ENCODE data around the gene ANK2. TPM values are rescaled to one million over a fixed set of nuclear protein-coding genes. Genes with fewer than 3 reads are reported as not detected.

Gene ANK2
- polyA plus RNA-seq, 1 donor (not counting 4 experiments of a cell fraction or from before 2014, with no cell fraction given) = 0.22 TPM

DNA sequence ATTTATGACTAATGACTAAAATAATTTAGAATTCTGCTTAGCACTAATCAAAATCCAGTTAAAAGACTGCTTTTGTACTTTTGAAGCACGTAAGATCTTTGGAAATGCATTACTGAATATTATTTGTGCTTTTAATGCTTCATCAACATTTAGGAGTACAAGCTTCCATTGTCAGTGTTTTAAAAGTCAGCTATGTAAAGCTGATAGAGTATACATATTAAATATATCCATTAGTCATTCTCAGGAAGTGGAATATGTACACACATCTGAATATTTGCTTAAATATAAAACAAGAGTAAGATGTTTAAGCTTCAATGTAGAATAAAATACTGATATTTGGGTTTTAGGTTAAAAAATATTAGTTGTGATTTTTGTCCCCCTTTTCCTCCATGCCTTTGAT is 54.1 kb downstream of the ANK2 start:
- no peaks in the 10 kb centered on the region for H3K36me3 ChIP-seq (ENCODE audit: control insufficient read depth in 2 of 2, extremely low read depth in 1 of 2, insufficient read depth in 2 of 2, low read length in 2 of 2)
- dilution Hi-C loops (cut with MboI; ENCODE audit: extremely low pct_ligation_motif_present, low sequenced_read_pairs) = no loop called here

GRCh38 chr4:113106108-113106507 is 56.7 kb downstream of the ANK2 start:
- Histone ChIP-seq H2AFZ (ENCODE audit: control insufficient read depth, low read length) (no peak overlapping the region), H3K27ac (ENCODE audit: control insufficient read depth, insufficient read depth, low read length) (no peak overlapping the region)
- DNase-seq (ENCODE audit: low read depth, low spot score) = no peak

More for the DNA sequence above, 54.1 kb downstream of the ANK2 start:
- no peaks in the 10 kb centered on the region for H3K79me2 ChIP-seq (ENCODE audit: control insufficient read depth, insufficient read depth, low read length)
- TF ChIP-seq EZH2 (IDR thresholded peaks at IDR 0.05; ENCODE audit: low read length) = no peak
- TF ChIP-seq, protein P1, sequence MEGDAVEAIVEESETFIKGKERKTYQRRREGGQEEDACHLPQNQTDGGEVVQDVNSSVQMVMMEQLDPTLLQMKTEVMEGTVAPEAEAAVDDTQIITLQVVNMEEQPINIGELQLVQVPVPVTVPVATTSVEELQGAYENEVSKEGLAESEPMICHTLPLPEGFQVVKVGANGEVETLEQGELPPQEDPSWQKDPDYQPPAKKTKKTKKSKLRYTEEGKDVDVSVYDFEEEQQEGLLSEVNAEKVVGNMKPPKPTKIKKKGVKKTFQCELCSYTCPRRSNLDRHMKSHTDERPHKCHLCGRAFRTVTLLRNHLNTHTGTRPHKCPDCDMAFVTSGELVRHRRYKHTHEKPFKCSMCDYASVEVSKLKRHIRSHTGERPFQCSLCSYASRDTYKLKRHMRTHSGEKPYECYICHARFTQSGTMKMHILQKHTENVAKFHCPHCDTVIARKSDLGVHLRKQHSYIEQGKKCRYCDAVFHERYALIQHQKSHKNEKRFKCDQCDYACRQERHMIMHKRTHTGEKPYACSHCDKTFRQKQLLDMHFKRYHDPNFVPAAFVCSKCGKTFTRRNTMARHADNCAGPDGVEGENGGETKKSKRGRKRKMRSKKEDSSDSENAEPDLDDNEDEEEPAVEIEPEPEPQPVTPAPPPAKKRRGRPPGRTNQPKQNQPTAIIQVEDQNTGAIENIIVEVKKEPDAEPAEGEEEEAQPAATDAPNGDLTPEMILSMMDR (optimal IDR thresholded peaks at IDR 0.05 in 1 of 3, IDR thresholded peaks at IDR 0.05 in 1 of 3, conservative IDR thresholded peaks at IDR 0.05 in 1 of 3; ENCODE audit: extremely low read depth in 1 of 3, insufficient read depth in 2 of 3, low read length in 3 of 3) = no peak
- H3K9me3 ChIP-seq (ENCODE audit: control insufficient read depth, low read depth, low read length) = no peaks in the 10 kb centered on the region
- H3K27ac ChIP-seq (ENCODE audit: control insufficient read depth, insufficient read depth, low read length) = no peak overlapping the region
- H4K20me1 ChIP-seq (ENCODE audit: control insufficient read depth, extremely low read depth, insufficient read depth, low read length) = no peaks in the 10 kb centered on the region
- FAIRE-seq = no peak
- H3K4me3 ChIP-seq (ENCODE audit: control insufficient read depth in 2 of 3, extremely low read depth in 1 of 3, insufficient read depth in 2 of 3, low read depth in 1 of 3, low read length in 3 of 3) = no peak overlapping the region
- H3K27me3 ChIP-seq (ENCODE audit: control insufficient read depth, extremely low read depth, insufficient read depth, low read length) = no peaks in the 10 kb centered on the region
- no peak for DNase-seq (ENCODE audit: low read depth, low spot score)
- no peak overlapping the region for H2AFZ ChIP-seq (ENCODE audit: control insufficient read depth, low read length)
- H3K4me1 ChIP-seq (ENCODE audit: control insufficient read depth, extremely low read depth, insufficient read depth, low read length) = no peaks in the 10 kb centered on the region
- no peak overlapping the region for H3K9ac ChIP-seq (ENCODE audit: control insufficient read depth, extremely low read depth, insufficient read depth, low read length)
- H3K4me2 ChIP-seq (ENCODE audit: control insufficient read depth, extremely low read depth, insufficient read depth, low read depth, low read length) = no peak overlapping the region
- H3K9me1 ChIP-seq (ENCODE audit: control insufficient read depth, extremely low read depth, insufficient read depth, low read length) = no peaks in the 10 kb centered on the region

More at GRCh38 chr4:113106108-113106507, 56.7 kb downstream of the ANK2 start:
- dilution Hi-C loops (cut with MboI; ENCODE audit: extremely low pct_ligation_motif_present, low sequenced_read_pairs) = no loop called here
- H3K27me3 ChIP-seq (ENCODE audit: control insufficient read depth, extremely low read depth, insufficient read depth, low read length) = no peaks in the 10 kb centered on the region
- TF ChIP-seq, protein P1 (optimal IDR thresholded peaks at IDR 0.05 in 1 of 3, IDR thresholded peaks at IDR 0.05 in 1 of 3, conservative IDR thresholded peaks at IDR 0.05 in 1 of 3; ENCODE audit: extremely low read depth in 1 of 3, insufficient read depth in 2 of 3, low read length in 3 of 3) = no peak
- TF ChIP-seq EZH2 (IDR thresholded peaks at IDR 0.05; ENCODE audit: low read length) = no peak
- H3K9ac ChIP-seq (ENCODE audit: control insufficient read depth, extremely low read depth, insufficient read depth, low read length) = no peak overlapping the region
- H3K4me1 ChIP-seq (ENCODE audit: control insufficient read depth, extremely low read depth, insufficient read depth, low read length) = no peaks in the 10 kb centered on the region
- H3K4me3 ChIP-seq (ENCODE audit: control insufficient read depth in 2 of 3, extremely low read depth in 1 of 3, insufficient read depth in 2 of 3, low read depth in 1 of 3, low read length in 3 of 3) = no peak overlapping the region
- H3K36me3 ChIP-seq (ENCODE audit: control insufficient read depth in 2 of 2, extremely low read depth in 1 of 2, insufficient read depth in 2 of 2, low read length in 2 of 2) = no peaks in the 10 kb centered on the region
- FAIRE-seq = no peak
- no peaks in the 10 kb centered on the region for H3K9me1 ChIP-seq (ENCODE audit: control insufficient read depth, extremely low read depth, insufficient read depth, low read length)
- no peaks in the 10 kb centered on the region for H4K20me1 ChIP-seq (ENCODE audit: control insufficient read depth, extremely low read depth, insufficient read depth, low read length)
- no peaks in the 10 kb centered on the region for H3K79me2 ChIP-seq (ENCODE audit: control insufficient read depth, insufficient read depth, low read length)
- H3K9me3 ChIP-seq (ENCODE audit: control insufficient read depth, low read depth, low read length) = no peaks in the 10 kb centered on the region
- H3K4me2 ChIP-seq (ENCODE audit: control insufficient read depth, extremely low read depth, insufficient read depth, low read depth, low read length) = no peak overlapping the region
